GM19025 (cell line): ENCODE measurements around the gene ZSWIM6.

Experiments used
- ATAC-seq: cut with Tn5 transposase; IDR thresholded peaks from one replicate; pipeline ENCODE4 v1.9.1; 2021; ENCODE audit warnings: mild to moderate bottlenecking, low read depth, moderate library complexity; ENCODE audit not compliant: unreplicated experiment

Gene ZSWIM6

GRCh38 chr5:61306531-61307131 lies 25.4 kb upstream of the ZSWIM6 start:
- ATAC-seq = no peak

DNA sequence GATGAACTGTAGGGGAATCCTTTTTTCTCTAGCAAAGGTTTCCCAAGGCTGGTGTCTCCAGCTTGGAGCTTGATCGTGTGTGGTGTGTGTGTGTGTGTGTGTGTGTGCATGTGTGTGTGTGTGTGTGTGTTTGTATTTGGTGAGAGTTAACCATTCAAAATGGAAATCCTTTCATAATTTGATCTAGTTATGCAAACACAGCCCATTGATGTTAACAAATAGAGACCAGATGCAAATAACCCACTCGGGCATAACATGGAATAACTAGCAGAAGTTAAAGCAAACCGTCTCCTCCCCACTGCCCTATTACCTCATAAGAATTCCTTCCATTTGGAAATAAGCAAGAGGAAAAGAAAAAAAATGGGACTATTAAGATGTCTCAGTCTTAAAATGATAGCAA lies 24.9 kb upstream of the ZSWIM6 start:
- ATAC-seq = no peak

GRCh38 chr5:61307611-61308010 lies 24.4 kb upstream of the ZSWIM6 start:
- no peak for ATAC-seq

DNA sequence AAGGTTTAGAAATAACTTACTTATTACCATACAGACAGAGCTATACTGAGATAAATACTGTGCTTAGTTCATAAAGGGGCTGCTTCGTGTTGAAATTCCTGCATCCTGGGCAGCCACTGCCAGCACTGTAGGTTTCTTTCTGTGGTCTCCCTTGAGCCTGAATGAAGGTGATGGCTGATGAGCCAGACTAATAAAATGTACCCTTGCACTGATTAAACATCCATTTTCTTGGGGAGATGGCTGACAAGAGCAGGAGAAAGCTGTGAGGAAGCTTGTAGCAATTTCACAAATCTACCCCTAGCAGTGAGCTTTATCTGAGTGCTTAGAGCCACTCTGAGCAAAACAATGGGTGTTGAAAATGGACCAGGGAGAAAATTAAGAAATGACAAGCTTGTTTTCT lies 23.3 kb upstream of the ZSWIM6 start:
- ATAC-seq = no peak

- ATAC-seq = no peak
These were observed 22.9 kb upstream of the ZSWIM6 start for GRCh38 chr5:61309115-61309514.

GRCh38 chr5:61311056-61311610 lies 20.9 kb upstream of the ZSWIM6 start:
- no peak for ATAC-seq

- ATAC-seq = no peak
These were observed 19.9 kb upstream of the ZSWIM6 start for GRCh38 chr5:61311836-61312808.

DNA sequence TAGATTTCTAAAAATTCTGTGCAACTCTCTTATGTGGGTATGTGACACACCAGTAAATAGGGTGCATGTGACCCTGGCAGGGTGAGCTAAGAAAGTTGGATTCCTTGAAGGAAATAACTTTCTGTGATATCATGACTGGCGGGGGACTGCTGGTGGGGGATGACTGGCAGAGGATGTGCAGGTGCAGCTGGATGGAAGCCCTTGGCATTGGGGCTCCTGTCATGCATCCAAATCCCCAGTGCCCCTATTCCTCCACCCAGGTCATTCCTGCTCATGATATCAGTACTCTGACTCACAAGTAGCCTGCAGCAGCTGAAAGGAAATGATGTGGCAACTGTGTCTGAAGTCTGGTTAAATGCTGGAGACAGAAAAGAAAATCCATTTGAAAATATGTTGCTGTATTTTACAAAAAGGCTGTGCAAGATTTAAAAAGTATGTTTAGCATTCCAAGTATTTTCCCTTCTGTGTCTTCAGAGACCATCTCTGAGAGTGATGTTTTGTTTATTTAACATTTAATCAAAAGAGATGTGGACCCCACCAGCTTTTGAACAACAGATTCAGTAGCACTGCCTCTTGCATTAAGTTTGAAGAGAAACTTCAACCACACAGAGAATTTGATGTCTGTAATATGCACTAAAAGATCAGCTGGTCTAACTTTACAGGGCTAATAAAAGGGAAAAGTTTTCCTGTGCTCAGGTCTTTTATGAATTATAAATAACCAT lies 17.9 kb upstream of the ZSWIM6 start:
- no peak for ATAC-seq

DNA sequence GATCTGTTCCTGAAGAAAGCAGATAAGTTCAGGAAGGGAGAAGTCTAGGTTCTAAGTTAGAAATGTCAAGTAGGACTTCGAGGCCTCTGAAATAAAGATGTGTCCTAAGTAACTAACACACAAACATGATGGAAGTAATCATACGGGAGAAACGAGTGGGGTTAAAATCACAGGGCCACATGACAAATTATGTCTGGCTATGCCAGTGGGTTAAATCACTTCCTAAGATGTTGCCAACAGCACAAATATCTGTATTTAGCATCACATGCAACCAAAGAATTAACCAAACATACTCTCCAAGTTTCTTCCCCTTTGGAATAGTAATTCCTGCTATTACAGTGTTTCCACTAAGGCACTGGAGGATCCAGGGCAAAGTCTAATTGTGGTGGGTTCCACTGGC lies 13.7 kb upstream of the ZSWIM6 start:
- ATAC-seq = no peak

DNA sequence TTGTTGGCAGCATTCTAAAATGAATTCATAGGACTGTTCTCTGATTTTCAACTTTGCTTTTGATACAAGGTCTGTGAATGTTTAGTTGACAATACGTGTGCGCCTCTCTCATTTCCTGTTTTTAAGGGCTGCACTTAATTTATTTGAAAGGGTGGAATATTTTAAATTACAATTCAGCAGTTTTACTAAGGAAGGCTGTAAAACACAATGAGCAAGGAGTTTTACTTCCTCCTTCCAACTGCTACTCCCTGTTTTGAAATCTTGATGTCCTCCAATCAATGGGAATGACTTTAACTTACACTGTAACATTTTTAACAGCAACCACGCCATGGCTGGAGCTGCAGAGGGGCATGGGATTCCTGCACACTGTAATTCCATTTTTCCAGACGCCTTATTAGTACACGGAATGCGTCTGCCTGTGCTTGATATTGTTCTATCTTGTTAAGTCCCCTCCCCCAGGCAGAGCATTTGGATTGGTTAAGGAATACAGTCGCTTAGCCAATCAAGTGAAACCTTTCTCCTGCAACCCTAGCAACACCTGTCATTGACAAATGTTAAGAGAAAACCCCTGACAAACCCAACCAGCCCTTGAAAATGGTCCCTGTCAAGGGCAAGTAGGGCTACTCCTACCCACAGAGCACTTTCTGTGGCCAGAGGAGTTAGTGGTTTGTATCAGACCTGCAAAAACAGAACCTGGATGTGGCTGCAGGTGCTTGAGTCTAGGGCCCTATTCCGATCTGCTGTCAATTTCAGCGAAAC lies 12.5 kb upstream of the ZSWIM6 start:
- ATAC-seq = peak; percentile 97

GRCh38 chr5:61320860-61321259 lies 11.2 kb upstream of the ZSWIM6 start:
- ATAC-seq = no peak

- no peak for ATAC-seq
These were observed 10.4 kb upstream of the ZSWIM6 start for GRCh38 chr5:61321669-61322068.

DNA sequence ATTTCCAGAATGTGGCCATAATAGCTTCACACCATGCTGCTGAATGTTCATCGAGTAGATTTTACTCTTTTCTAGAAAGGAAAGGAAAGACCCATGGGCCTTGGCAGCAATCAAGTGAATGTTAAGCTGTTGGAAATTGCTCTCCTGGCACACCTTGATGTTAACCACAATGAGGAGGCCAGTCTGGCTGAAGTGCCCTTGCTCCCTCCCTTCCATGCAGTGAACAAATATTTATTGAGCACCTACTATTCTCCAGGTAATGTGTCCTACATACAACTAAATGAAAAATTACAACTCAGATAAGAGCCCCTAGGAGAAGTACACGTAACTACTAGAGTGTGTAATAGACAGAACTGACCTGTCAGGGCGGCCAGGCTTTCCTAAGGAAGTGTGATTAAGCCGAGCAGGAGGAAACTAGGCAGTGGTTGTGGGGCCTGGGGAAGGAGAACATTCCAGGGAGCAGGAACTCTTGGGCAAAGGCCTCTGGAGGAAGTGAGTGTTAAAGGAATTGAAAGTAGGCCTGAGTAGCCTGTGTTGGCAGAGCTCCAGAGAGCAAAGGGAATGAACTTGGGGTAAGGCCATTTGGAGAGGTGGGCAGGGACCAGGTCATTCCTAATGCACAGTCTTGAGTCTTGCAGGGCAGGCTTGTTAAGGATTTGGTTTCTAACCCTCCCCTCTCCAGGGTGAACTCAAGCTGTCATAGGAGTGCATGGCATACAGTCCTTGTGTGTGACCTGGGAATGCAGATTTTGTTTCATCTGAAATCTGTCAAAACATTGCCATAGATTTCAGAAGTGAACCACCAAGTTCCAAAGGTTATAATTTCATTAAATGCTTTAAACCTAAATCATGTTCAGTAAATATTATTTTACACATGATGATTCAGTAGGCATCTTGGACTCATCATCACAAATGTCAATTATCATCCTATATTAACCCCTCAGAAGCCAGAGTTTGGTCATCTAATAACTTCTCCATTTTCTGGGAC lies 9.0 kb upstream of the ZSWIM6 start:
- no peak for ATAC-seq

GRCh38 chr5:61327760-61328753 lies 4.0 kb upstream of the ZSWIM6 start:
- ATAC-seq = no peak

DNA sequence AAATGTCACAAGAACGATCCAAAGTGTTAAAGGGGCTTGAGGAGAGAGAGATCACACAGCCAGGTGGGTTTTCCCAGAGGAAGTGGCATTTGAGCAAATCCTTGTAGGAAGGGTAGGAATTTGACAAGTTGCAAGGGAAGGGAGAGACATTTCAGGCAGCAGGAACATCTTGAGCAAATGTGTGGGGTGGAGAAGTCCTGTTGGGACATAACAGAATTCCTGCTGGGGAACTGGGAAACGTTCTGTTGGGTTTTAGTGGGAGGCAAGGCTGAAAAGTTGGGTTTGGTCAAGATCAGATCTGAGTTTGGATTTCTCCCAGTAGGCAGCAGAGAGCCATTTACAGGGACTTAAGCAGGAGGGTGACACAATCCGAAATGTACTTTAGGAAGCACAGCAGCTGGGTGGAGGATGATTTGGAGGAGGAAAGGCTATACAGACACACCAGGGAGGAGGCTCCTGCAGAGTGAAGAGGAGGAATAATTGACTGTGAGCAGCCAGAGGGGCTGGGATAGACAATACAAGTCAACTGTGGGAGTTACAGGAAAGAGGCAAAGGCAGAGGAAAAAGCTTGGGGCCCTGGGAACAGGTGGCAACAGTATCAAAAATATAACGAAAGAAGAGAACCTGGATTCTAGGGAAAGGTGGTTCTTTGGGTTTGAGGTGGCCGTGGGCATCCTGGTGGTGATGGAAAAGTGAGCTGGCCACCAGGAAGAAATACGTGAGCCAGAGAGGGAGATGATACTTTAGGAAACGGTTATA lies 3.1 kb upstream of the ZSWIM6 start:
- ATAC-seq = no peak

GRCh38 chr5:61329550-61330128 lies 2.4 kb upstream of the ZSWIM6 start:
- ATAC-seq = no peak

DNA sequence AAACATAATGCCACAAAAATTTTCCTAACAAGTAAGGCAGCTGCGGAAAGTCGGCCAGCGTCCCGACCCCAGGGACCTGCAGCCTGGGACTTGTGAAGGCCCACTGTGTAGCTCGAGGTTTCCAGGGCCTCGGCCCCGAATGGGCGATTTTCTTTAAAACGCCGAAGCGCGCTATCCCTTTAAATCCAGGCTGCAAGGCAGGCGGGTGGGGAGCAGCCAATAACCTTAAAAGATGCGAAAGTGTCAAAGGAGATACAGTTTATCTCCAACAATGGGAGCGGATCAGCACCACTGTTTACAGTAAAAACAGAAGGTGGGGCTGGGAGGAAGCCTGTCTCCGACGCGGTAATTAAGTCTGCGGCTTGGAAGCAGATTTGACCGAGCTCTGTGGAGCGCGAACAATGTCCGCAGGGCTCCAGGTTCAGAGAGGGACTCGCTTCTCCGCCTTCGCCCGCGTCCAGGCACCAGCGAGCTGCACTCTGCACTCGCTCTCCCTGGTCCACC lies 1.7 kb upstream of the ZSWIM6 start:
- ATAC-seq = no peak
